ENCODE data around the gene KRTAP10-8.

DNA sequence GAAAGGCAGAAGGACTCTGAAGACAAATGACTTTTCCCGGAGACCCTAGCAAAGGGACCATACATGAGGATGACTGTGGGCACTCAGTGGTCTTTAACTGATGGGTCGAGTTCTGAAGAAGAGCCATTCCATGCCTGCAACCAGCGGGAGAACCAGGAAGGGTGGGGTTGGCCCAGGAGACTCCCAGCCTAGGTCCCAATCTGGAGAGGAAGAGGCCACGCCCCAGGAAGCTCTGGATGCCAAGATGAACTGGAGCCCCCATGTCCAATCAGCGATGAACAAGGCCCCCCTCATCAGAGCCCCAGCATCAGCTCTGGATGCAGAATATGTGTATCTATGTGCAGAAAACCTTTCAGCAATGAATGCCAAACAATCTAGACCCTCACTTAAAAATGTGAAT, 28.9 kb downstream of the KRTAP10-8 start:
- TF ChIP-seq, protein P1, sequence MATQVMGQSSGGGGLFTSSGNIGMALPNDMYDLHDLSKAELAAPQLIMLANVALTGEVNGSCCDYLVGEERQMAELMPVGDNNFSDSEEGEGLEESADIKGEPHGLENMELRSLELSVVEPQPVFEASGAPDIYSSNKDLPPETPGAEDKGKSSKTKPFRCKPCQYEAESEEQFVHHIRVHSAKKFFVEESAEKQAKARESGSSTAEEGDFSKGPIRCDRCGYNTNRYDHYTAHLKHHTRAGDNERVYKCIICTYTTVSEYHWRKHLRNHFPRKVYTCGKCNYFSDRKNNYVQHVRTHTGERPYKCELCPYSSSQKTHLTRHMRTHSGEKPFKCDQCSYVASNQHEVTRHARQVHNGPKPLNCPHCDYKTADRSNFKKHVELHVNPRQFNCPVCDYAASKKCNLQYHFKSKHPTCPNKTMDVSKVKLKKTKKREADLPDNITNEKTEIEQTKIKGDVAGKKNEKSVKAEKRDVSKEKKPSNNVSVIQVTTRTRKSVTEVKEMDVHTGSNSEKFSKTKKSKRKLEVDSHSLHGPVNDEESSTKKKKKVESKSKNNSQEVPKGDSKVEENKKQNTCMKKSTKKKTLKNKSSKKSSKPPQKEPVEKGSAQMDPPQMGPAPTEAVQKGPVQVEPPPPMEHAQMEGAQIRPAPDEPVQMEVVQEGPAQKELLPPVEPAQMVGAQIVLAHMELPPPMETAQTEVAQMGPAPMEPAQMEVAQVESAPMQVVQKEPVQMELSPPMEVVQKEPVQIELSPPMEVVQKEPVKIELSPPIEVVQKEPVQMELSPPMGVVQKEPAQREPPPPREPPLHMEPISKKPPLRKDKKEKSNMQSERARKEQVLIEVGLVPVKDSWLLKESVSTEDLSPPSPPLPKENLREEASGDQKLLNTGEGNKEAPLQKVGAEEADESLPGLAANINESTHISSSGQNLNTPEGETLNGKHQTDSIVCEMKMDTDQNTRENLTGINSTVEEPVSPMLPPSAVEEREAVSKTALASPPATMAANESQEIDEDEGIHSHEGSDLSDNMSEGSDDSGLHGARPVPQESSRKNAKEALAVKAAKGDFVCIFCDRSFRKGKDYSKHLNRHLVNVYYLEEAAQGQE (IDR thresholded peaks at IDR 0.05; ENCODE audit: insufficient read depth in 1 of 2, low read depth in 2 of 2, low read length in 1 of 2), result no peak
- TF ChIP-seq, protein P2, sequence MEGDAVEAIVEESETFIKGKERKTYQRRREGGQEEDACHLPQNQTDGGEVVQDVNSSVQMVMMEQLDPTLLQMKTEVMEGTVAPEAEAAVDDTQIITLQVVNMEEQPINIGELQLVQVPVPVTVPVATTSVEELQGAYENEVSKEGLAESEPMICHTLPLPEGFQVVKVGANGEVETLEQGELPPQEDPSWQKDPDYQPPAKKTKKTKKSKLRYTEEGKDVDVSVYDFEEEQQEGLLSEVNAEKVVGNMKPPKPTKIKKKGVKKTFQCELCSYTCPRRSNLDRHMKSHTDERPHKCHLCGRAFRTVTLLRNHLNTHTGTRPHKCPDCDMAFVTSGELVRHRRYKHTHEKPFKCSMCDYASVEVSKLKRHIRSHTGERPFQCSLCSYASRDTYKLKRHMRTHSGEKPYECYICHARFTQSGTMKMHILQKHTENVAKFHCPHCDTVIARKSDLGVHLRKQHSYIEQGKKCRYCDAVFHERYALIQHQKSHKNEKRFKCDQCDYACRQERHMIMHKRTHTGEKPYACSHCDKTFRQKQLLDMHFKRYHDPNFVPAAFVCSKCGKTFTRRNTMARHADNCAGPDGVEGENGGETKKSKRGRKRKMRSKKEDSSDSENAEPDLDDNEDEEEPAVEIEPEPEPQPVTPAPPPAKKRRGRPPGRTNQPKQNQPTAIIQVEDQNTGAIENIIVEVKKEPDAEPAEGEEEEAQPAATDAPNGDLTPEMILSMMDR (IDR thresholded peaks at IDR 0.05), result no peak
- no peak for TF ChIP-seq POLR2AphosphoS5 (IDR thresholded peaks at IDR 0.05; ENCODE audit: low read depth, low read length)
- TF ChIP-seq TCF7L2 (IDR thresholded peaks at IDR 0.05; ENCODE audit: low read depth, low read length), result no peak
- no peak for TF ChIP-seq SIN3A (IDR thresholded peaks at IDR 0.05; ENCODE audit: borderline replicate concordance, insufficient read depth, low read depth, low read length)
